ENCODE measurements around the gene ATP13A3.
"Not testable (repeated sequence)": the region's sequence is repeated elsewhere in the genome, so short reads cannot be mapped to it uniquely, and the experiment has no call there.

Gene ATP13A3

DNA sequence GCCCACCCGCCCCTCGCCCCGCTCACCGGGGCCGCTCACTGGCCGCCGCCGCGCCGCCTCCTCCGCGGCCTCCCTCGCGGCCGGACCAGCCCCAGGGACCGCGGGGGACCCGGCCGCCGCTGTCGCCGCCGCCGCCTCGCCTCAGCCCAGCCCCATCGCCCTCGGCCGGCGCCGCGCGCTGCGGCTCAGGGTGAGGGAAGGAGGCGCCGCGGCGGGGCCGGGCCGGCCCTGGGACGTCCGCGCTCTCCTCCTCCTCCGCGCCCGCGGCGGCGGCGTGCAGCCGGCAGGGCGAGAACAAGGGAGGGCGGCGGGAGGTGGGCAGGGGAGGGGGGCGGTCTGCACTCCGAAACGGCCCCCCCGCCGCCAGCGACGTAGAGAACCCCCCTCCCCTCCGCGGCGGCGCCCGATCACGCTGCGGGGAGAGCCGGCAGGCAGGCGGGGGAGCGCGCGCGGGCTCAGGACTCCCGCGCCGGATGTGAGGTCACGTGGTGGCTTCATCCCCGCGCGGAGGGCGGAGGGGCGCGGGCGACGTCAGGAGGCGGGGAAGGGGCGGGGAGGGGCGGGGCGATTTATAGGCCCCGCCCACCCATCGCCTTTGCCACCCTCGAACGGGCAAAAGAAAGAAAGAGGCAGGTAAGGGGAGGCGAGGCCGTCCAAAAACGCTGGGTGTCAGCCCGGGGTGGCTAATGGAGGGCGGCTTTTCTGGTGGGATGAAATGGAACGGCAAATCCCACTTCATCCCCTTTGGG is at the start of gene ATP13A3:
Gene ATP13A3 (minus strand): TSS at position 463 of the 749 bp plus-strand sequence. CDS start 24,812 bp downstream, outside the sequence.
- DNase-seq (ENCODE audit: low read depth in 2 of 2), result peak; percentile 90 to 98
- TF ChIP-seq, protein P1, sequence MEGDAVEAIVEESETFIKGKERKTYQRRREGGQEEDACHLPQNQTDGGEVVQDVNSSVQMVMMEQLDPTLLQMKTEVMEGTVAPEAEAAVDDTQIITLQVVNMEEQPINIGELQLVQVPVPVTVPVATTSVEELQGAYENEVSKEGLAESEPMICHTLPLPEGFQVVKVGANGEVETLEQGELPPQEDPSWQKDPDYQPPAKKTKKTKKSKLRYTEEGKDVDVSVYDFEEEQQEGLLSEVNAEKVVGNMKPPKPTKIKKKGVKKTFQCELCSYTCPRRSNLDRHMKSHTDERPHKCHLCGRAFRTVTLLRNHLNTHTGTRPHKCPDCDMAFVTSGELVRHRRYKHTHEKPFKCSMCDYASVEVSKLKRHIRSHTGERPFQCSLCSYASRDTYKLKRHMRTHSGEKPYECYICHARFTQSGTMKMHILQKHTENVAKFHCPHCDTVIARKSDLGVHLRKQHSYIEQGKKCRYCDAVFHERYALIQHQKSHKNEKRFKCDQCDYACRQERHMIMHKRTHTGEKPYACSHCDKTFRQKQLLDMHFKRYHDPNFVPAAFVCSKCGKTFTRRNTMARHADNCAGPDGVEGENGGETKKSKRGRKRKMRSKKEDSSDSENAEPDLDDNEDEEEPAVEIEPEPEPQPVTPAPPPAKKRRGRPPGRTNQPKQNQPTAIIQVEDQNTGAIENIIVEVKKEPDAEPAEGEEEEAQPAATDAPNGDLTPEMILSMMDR (IDR thresholded peaks at IDR 0.05; ENCODE audit: low read depth, low read length), result no peak

DNA sequence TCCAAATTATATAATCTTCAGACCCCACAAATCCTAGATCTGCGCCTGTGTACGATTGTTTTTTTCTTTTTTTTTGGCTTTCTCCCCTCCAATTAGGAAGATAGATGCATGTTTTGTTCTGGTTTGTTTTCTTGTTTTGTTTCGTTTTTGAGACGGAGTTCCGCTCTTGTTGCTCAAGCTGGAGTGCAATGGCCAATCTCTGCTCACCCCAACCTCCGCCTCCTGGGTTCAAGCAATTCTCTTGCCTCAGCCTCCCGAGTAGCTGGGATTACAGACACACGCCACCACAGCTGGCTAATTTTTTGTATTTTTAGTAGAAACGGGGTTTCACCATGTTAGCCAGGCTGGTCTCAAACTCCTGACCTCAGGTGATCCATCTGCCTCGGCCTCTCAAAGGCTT is 48.4 kb upstream of the ATP13A3 start:
- not testable (repeated sequence) for H3K4me3 ChIP-seq (replicated peaks in 1 of 2; ENCODE audit: low read depth in 2 of 2, low read length in 2 of 2); DNase-seq (ENCODE audit: low read depth in 2 of 2)

More for the DNA sequence above, at the start of gene ATP13A3:
- H3K4me3 ChIP-seq (replicated peaks in 1 of 2; ENCODE audit: low read depth in 2 of 2, low read length in 2 of 2), result peak within 1 kb of the TSS; percentile 69 to 86

DNA sequence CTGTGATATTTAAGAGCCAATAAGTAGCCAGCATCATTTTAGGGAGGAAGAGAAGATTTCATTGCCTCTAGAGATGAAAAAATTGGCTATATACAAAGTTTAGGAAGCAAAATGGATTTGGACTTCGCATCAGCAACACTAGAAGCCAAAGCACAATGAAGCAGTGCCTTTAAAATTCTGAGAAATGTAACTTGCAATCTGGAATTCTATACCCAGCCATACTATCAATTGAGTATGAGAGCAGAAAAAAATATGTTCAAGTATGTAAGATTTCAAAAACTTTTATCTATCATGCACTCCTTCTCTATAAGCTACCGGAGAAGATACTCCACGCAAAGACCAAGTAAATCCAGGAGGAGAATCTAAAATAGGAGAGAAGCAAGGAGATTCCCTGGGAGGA is 47.4 kb upstream of the ATP13A3 start:
- no peak overlapping the region for H3K4me3 ChIP-seq (replicated peaks in 1 of 2; ENCODE audit: low read depth in 2 of 2, low read length in 2 of 2)
- TF ChIP-seq, protein P1 (IDR thresholded peaks at IDR 0.05; ENCODE audit: low read depth, low read length), result no peak
- DNase-seq (ENCODE audit: low read depth in 2 of 2), result no peak

GRCh38 chr3:194532591-194532990 is 45.8 kb upstream of the ATP13A3 start:
- TF ChIP-seq, protein P1 (IDR thresholded peaks at IDR 0.05; ENCODE audit: low read depth, low read length), result no peak
- no peak for DNase-seq (ENCODE audit: low read depth in 2 of 2)
- H3K4me3 ChIP-seq (replicated peaks in 1 of 2; ENCODE audit: low read depth in 2 of 2, low read length in 2 of 2), result no peak overlapping the region

DNA sequence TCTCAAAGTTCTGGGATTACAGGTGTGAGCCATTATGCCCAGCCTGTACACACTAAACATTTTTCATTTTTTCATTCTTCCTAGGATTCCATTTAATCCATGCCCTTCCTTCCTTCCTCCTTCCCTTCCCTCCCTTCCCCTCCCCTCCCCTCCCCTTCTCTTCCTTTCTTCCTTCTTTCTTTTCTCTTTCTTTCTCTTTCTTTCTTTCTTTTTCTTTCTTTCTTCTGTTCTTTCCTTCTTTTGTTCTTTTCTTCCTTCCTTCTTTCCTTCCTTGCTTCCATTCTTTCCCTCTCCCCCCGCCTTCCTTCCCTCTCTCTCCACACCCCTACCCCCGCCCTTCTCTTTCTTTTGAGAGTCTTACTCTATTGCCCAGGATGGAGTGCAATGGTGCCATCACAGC is 40.9 kb upstream of the ATP13A3 start:
- H3K4me3 ChIP-seq (replicated peaks in 1 of 2; ENCODE audit: low read depth in 2 of 2, low read length in 2 of 2), result no peak overlapping the region
- no peak for DNase-seq (ENCODE audit: low read depth in 2 of 2)
- TF ChIP-seq, protein P1 (IDR thresholded peaks at IDR 0.05; ENCODE audit: low read depth, low read length), result no peak

- TF ChIP-seq, protein P1 (IDR thresholded peaks at IDR 0.05; ENCODE audit: low read depth, low read length), result no peak
- DNase-seq (ENCODE audit: low read depth in 2 of 2), result no peak
These were observed 39.4 kb upstream of the ATP13A3 start for GRCh38 chr3:194526164-194526563.

GRCh38 chr3:194522579-194523046 is 35.8 kb upstream of the ATP13A3 start:
- peak; percentile 75 to 87 for DNase-seq (ENCODE audit: low read depth in 2 of 2)

More at GRCh38 chr3:194526164-194526563, 39.4 kb upstream of the ATP13A3 start:
- no peak overlapping the region for H3K4me3 ChIP-seq (replicated peaks in 1 of 2; ENCODE audit: low read depth in 2 of 2, low read length in 2 of 2)

More at GRCh38 chr3:194522579-194523046, 35.8 kb upstream of the ATP13A3 start:
- TF ChIP-seq, protein P1 (IDR thresholded peaks at IDR 0.05; ENCODE audit: low read depth, low read length), result no peak
- H3K4me3 ChIP-seq (replicated peaks in 1 of 2; ENCODE audit: low read depth in 2 of 2, low read length in 2 of 2), result no peak overlapping the region
